HG03064 (cell line): Measurements from ENCODE around the gene ATG16L1.

Experiments
- ATAC-seq: cut with Tn5 transposase; IDR thresholded peaks from one replicate; pipeline ENCODE4 v1.9.1; 2021; ENCODE audit warnings: low read depth; ENCODE audit not compliant: unreplicated experiment

ATG16L1 gene

GRCh38 chr2:233226511-233227031 lies 24.9 kb upstream of the ATG16L1 start:
- ATAC-seq = no peak

- no peak for ATAC-seq
Observed at GRCh38 chr2:233227346-233227978, 24.0 kb upstream of the ATG16L1 start.

GRCh38 chr2:233228376-233228775 lies 23.1 kb upstream of the ATG16L1 start:
- no peak for ATAC-seq

DNA sequence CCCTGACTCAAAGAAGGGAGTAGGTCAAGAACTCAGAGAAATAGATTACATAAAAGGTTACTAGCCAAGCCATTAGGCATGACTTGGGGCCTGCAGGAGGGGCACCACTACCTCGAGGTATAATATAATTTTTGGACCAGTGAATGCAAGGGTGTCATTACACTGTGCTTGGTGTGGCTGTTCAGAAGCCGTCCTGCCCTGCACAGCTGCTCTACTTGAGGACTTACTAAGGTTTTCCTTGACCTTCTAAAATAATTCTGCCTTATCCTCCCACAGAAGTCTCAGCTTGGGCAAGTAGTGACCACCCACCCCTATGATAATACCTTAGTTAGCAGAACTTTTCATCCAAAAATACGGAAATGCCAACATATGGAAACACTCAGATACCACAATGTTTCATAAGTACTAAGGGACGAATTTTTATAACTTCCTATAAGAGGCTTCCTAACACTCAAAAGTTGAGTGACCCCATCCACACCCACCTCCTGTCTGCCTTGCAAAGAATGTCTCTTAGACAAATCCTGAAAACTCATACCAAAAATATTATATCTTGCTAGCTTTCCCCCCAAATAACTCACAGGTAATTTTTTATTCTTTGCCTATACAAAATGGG lies 17.7 kb upstream of the ATG16L1 start:
- ATAC-seq = no peak

DNA sequence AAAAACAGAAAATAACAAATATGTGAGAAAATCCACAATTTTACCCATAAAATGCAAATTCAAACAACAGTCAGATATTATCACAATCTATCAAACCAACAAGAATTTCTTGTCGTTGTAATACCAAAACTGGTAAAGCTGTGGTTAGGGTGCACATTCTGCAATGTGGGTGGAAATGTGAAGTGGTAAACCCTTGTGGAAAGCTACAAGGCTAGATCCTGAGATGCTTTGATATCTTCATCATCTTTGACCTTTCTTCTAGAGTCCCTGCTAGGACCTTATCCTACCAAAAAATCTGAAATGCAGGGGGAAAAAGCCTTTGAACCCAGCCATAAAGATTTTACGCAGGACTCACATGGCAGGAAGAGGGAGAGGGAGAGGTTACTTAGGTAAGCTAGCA lies 17.2 kb upstream of the ATG16L1 start:
- no peak for ATAC-seq

- no peak for ATAC-seq
Observed at GRCh38 chr2:233234996-233235395, 16.5 kb upstream of the ATG16L1 start.

- ATAC-seq = no peak
Observed at GRCh38 chr2:233235977-233236376, 15.5 kb upstream of the ATG16L1 start.

- no peak for ATAC-seq
Observed at GRCh38 chr2:233236820-233237589, 14.5 kb upstream of the ATG16L1 start.

GRCh38 chr2:233240897-233241296 lies 10.6 kb upstream of the ATG16L1 start:
- no peak for ATAC-seq

DNA sequence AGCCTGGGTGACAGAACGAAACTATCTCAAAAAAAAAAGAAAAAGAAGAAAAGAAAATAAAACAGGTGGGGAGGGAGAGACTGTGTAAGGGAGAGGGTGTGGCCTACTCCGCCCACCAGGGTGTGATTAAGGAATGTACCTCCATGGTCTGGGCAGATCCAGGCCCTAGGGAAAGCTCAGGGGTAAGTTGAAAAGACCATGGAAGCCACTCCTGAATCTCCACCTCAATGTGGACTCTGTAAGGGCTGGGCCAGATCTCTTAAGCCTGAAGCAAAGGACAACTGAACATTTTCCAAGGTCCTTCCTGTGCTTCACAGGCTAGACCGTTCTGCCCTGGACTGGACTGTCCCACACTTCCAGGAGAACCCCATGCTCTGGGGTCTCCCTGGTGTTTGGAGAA lies 9.7 kb upstream of the ATG16L1 start:
- ATAC-seq = no peak

- ATAC-seq = no peak
Observed at GRCh38 chr2:233242231-233242927, 9.1 kb upstream of the ATG16L1 start.

GRCh38 chr2:233243348-233243747 lies 8.1 kb upstream of the ATG16L1 start:
- ATAC-seq = no peak

DNA sequence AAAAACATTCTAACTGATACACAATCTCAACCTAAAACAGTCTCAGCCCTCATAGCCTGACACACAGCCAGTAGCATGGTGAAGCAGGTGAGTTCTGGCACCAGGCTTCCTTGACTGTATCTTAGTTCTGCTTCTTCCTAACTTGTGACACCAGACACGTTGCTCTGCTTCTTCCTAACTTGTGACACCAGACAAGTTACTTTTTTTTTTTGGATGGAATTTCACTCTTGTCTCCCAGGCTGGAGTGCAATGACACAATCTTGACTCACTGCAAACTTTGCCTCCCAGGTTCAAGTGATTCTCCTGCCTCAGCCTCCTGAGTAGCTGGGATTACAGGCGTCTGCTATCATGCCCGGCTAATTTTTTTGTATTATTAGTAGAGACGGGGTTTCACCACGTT lies 6.7 kb upstream of the ATG16L1 start:
- ATAC-seq = no peak

GRCh38 chr2:233245406-233245805 lies 6.1 kb upstream of the ATG16L1 start:
- no peak for ATAC-seq

- no peak for ATAC-seq
Observed at GRCh38 chr2:233247116-233247515, 4.4 kb upstream of the ATG16L1 start.

DNA sequence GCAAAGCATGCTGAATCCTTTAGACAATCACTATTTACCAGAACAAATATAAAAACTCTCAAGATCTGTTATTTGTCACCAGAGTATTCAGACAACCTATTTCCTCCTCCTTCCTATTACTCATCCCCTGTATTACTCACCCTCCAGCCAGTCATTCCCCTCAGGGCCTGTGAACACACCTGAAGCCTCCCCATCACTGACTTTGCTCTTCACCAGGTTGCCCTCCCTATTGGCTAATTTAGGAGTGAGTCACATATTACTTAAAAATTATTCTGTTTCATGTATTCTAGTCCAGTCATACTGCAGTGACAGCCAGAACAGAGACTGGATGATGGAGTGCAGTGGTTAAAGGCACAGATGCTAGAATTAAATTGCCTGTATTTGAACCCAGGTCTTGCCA lies 3.7 kb upstream of the ATG16L1 start:
- no peak for ATAC-seq

- ATAC-seq = no peak
Observed at GRCh38 chr2:233248999-233249398, 2.5 kb upstream of the ATG16L1 start.

DNA sequence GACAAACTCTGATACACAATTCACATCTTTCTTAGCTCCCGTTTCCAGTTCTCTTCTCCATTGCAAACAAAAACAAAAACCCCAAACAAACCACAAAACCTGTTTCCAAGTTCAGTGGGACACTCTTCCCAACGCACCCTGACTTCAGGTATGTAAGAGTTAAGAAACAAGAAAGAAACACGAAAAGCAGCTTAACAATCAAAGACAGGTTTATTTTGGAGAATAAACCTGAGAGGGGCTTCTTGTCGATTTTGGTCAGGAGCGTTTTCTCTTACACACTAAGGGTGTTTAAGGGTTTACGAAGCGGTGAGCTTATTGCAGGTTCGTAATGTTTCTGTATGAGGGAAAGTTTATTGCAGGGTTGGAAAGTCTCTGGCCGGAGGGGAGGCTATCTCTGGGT lies 905 bp upstream of the ATG16L1 start:
- no peak for ATAC-seq

DNA sequence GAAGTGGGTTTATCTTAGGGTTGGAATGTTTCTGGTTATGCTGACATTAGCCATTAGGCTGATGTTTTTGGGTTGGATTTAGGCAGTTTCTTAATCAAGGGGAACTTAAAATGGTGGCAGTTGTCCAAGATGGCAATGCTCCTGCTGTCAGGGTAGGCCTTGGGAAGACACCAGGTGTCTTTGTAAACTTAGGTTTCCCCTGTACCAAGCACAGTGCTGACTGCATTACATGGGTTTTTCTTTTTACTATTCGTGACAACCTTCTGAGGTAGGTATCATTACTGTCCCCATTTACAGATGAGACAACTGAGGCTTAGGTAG lies 528 bp upstream of the ATG16L1 start:
- no peak for ATAC-seq

DNA sequence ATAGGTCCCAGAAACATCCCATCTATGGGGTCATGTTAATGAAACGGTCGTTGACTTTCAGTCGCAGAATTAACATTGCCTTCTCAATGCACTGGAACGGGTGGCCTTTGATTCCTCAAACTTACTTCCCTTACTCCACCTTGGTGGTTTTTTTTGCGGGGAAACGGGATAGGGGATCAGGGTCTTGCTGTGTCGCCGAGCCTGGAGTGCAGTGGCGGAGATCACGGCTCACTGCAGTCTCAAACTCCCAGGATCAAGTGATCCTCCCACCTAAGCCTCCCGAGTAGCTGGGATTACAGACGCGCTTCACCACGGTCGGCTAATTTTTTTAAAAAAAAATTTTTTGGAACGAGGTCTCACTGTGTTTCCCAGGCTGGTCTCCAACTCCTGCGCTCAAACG lies 754 bp downstream of the ATG16L1 start:
- no peak for ATAC-seq

GRCh38 chr2:233255151-233255550 lies 3.7 kb downstream of the ATG16L1 start:
- no peak for ATAC-seq
